ENCODE data around the gene C19orf44.

- TF ChIP-seq, protein P1, sequence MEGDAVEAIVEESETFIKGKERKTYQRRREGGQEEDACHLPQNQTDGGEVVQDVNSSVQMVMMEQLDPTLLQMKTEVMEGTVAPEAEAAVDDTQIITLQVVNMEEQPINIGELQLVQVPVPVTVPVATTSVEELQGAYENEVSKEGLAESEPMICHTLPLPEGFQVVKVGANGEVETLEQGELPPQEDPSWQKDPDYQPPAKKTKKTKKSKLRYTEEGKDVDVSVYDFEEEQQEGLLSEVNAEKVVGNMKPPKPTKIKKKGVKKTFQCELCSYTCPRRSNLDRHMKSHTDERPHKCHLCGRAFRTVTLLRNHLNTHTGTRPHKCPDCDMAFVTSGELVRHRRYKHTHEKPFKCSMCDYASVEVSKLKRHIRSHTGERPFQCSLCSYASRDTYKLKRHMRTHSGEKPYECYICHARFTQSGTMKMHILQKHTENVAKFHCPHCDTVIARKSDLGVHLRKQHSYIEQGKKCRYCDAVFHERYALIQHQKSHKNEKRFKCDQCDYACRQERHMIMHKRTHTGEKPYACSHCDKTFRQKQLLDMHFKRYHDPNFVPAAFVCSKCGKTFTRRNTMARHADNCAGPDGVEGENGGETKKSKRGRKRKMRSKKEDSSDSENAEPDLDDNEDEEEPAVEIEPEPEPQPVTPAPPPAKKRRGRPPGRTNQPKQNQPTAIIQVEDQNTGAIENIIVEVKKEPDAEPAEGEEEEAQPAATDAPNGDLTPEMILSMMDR (IDR thresholded peaks at IDR 0.05): no peak
- TF ChIP-seq POLR2A (IDR thresholded peaks at IDR 0.05): no peak
Measured at GRCh38 chr19:16508546-16508945, 12.4 kb downstream of the C19orf44 start.

Measured in vagina (tissue), 2 donors.